GM19328 (cell line): Measurements from ENCODE around the gene ELMO1.

Experiments
- ATAC-seq: cut with Tn5 transposase; IDR thresholded peaks from one replicate; pipeline ENCODE4 v1.9.1; 2021; ENCODE audit warnings: mild to moderate bottlenecking, moderate library complexity; ENCODE audit not compliant: unreplicated experiment

ELMO1 gene

DNA sequence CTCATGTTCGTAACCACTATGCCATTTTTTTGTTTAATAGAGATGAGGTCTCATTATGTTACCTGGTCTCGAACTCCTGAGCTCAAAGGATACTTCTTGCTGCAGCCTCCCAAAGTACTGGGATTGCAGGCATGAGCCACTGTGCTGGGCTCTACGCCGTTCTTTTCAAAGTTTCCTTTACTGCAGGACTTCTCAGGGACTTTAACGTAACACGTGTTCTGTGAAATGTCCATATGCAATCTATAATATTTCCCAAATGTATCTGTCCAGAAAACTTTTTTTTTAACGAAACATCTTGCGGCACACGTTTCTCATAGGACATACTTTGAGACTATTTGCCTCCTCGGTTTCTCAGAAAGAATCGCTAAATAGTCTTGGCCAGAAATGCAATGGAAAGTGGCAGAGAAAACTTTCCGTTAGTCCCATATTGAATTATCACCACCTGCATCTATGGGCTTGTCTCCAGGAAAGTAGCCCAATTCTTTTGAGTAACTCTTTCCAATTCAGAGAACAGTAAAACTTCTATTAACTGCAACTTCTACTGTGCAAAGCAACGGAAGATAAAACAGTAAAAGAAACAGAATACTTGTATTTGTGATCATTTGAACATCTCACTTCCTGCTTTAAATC lies 96.3 kb downstream of the ELMO1 start:
- no peak for ATAC-seq

DNA sequence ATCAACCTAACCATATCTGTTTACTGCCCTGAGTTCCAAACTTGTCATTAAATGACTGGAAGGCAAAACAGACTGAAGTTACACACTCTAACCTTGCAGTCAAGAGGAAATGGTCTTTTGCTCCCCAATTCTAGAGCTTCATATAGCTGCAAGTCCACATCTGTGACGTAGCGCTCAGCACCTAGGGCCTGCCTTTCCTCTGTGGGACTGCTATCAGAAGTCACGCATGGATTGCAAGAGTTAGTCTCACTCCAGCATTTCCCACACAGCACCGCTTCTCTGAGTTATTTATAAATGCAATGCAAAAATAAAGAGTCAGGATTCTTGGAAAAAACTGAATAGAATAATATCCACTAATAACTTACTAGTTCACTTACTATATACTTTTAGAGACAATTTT lies 96.9 kb downstream of the ELMO1 start:
- ATAC-seq: no peak

DNA sequence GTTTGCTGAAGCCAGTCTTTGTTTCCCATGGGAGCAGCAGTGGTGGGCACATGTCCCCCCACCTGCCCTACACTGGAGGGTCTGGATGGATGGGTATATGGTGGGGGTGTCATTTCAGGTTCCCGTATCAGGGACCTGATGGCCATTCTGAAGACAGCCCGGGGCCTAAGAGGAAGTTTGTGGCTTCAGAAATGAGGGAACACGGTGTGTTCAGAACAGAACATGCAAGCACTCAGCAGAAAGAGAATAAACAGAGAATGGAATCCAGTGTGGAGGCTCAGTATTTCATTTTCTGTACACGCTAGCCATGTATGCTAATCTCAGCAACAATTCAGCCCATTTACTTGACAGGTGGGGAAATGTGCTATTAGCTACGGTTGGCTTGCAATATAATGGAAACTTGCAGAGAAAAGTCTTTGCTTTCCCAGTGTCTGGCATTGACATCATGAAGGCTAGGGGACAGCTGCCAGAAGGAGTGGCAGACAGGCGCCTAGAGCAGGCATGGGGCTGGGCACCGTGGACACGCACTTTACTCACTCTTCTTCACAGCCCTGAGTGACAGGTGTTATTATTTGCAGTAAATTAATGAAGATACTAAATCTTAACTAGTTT lies 98.6 kb downstream of the ELMO1 start:
- no peak for ATAC-seq

DNA sequence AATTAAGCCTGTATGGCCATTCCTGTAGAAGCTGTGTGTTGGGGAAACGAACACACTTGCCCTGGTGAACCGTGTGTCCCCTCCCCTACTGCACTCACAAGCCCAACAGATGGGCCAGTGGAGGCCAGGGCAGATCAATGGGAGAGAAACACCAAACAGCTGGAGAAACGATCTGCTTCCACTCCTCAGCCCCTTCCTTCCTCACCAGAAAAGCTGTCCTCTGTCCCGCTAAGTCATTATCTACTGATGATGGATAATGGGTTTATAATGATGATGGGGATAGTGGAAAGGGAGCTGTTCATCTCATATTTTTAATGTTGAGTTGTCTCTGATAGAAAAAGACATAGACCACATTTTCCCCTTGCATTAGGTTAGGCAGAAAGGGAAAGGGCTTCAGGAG lies 99.7 kb downstream of the ELMO1 start:
- ATAC-seq: no peak

DNA sequence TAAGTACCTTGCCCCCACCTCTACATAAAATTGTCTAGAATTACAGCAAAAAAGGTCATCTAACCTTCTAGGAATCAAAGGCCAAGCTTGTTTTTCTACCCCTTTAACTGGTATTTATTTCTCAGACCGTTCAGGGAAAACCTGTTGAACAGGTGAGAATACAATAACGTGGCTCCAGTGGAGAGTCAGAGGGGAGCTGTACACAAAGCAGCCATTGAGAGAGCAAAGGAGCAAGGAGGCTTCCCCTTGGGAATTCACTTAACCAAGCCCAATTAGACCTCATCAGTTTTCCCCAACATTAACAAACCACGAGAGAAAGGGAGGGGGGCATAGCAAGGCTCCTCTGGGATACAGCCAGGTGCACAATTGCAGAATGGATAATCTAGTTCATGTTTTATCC lies 101.9 kb downstream of the ELMO1 start:
- ATAC-seq: no peak

DNA sequence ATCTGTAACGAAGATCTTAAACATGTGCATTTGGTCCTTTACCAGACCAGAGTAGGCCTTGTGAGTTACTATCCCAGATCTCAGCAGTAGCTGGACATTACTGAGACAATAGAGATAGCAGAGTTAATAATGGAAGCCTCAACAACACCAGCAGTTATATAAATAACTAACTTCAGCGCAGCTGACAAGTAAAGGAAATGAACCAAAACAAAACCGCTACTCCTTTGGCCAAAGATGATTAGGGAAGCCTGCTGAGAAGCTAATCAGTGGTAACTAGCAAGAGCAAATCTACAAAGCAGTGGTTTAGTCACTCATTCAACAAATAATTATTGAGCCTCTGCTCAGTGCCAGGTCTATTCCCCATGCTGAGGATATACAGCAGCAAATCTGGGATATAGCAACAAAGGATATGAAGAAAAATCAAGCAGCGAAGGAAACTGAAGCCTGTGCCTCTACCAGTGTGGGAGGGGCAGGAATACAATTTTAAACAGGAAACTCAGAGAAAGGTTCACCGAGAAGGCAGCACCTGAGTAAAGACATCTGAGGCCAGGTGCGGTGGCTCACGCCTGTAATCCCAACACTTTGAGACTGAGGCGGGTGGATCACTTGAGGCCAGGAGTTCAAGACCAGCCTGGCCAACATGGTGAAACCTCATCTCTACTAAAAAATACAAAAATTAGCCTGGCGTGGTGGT lies 103.6 kb downstream of the ELMO1 start:
- no peak for ATAC-seq

DNA sequence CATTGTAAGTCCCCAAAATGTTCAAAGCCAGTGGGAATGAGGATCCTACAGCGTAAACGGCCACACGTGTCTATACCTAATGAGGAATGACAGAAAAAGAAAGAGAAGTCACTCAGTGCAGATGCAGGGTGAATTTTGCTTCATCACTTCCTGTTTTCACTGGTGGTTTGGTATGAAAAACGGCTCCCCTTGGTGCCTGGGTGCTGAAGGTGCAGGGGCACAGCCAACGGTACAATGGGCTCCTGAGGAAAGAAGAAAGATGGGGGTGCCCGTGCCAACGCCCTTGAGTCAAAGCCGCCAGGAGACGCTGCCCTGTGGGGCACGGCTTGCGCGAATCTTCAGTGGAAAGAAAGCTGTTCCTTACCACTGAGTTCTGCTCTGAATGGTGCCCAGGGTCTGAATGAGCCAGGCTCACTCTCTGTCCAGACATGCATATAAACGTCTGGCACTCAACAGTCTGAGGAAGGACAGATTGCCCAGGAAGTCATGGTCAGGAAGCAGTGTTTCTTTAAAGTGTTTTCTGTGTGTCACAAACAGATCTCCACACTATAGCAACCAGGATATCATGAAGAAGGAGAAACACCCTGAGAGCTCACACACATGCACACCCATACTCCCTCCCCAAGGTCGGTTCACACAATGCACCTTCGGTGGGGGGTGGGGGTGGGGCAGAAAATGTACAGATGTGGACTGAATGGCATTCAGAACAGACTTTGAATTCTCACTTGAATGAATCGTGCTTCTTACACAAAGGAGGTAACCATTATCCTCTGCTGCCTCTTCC lies 105.8 kb downstream of the ELMO1 start:
- peak; percentile 62 for ATAC-seq

DNA sequence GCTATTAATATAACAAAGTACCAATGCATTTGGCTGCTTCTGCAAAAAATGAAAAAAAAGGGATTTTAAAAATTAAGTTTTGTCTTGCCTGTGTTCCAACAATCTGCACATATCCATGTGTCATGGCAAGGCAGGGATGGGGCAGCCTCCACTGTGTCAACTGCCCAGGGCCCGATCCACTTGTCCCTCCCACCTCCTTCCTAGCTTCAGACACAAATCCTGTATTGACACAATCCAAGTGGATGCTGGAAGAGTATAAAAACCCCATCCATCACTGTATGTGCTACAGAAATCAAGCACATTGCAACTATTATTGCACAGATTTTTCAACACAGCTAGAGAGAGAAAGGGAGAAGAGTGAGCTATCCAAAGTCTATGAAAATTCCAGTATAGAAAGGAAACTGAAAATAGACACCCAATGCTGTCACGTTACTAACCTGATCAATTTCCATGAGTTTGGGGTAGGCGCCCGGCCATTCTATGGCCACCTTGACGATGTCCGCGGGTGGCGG lies 106.4 kb downstream of the ELMO1 start:
- ATAC-seq: no peak

DNA sequence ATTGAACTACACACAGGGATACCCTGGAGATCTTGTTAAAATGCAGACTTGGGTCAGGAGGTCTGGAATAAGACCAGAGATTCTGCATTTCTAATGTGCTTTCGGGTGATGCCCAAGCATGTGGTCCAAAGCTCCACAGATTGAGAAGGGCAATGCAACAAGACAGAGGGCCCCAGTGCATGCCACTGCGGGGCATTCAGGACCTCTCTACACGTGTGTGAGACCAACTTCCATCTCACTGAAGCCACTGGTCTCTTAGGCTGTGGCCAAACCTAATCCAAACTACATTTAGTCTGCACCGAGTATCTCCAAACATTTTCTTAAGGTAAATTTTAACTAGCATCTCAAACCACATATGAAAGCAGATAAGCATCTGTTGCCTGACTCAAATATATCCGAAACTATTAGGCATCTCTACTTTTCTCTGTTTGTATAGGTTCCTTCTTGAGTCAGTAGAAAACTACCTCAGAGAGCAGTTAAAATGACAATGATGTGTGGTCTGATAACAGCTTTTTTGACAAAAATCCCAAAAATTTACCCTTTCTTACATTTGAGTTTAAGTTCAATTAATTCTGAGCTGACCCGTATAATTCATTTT lies 107.5 kb downstream of the ELMO1 start:
- peak; percentile 18 for ATAC-seq

DNA sequence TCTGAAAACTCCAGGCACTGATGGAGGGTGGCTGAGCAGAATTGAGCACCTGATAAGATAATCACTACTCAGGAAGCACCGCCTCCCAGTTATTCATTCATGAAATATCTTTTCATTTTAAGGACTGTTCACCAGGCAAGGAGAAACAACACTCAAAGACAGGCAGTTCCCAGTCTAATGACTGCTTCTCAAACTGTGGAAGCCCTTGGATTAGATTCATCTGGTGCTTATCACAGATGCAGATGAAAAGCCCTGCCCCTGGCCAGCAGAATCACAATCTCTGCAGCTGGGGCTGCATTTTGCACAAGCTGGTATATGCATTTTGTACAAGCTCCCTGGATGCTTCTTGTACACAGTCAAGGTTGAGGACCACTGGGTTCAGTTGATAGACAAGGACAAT lies 109.7 kb downstream of the ELMO1 start:
- ATAC-seq: no peak

DNA sequence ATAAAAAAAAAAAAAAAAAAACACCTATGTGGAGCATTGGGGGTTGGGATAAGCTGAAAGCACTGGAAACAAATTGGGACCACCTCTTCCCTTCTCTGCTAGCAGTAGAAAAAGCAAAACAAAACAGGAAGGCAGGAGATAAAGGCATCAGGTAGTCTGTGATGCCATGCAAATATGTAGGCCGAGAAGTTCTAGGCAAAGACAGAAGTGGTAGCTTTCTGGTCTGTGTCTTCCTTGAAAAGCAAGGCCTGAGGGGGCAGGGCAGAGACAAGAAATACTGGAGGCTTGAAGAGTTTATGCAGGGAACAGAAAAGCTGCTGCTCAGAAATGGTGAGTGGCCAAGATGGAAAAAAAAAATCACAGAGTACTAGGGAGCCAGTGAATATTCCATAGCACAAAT lies 111.1 kb downstream of the ELMO1 start:
- ATAC-seq: no peak

DNA sequence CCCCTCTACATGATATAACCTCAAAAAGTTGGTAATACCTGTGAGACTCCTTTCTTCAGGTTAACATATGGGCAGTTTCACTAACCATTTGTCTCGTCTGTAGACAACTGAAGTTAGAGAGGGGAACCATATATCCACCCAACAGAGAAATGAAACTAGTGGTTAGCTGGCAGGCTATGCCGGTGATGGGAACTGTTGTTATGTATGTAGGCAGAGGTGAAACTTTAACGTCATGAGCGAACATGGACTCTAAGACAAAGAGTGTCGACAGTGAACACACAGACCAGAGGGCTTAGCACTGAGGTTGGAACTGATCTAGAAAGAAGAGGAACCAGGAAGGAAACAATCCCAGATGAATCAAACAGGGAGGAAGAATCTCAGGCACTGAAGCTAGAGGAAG lies 112.4 kb downstream of the ELMO1 start:
- peak; percentile 91 for ATAC-seq

DNA sequence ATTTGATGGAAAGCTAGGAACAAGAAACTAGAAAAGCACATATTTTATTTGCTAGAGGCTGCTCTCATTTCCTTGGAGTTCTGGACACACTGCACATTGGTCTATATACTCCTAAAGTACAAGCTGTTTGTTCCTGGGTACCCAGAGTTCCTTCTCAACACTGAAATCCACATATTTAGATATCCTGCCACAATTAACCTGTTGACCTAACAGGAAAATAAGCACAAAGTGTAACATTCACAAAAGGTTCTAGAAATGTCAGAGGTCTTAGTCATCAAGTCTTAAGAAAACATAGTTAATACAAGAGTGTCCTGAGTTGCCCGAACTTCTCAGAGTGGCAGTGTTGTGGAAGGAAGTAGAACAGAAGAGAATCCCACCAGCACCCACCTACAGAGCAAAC lies 115.6 kb downstream of the ELMO1 start:
- no peak for ATAC-seq

DNA sequence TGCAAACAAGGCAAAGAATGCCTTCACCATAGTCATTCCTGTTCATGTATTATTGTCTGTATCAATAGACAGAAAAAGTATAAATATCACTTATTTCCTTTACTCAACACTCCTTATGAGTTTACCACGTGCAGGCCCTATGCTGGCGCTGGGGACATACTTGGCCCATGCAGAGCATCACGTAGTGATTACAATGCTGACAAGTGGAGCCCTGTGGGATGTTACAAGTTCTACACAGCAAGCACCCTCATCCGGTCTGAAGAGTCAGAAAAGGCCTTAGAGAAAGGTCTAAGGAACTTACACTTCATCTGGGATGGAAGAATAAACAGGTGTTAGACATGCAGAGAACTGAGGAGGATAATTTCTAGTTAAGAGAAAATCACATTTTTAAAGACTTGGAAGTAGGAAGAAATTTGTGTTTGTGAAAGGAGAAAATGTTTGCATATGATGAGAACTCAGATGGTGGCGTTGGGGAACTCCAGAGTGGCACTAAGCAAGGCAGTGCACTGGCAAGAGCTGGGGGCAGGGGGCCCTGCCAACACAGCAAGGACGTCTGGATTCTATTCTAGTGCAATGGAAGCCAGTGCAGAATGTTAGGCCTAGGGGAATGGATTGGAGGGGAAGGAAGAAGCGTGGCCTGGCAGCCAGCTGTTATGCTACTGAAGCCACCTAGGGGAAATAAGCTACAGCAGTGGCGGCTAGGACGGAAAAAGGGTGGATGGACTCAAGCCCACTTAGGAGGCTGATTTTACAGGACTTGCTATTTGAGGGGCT lies 116.2 kb downstream of the ELMO1 start:
- ATAC-seq: no peak

DNA sequence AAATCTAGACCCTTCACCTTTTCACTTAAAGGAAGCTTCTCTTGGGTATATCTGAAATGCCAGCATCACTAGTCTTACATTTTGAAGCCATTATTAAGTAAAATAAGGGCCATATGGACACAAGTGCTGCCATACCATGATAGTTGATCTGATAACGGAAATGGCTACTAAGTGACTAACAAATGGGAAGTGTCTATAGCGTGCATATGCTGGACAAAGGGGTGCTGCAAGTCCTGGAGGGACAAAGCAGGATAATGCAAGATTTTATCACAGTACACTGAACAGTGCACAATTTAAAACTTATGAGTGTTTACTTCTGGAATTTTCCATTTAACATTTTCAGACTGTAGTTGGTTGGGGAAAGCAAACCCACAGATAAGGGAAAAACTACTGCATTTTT lies 117.9 kb downstream of the ELMO1 start:
- no peak for ATAC-seq

DNA sequence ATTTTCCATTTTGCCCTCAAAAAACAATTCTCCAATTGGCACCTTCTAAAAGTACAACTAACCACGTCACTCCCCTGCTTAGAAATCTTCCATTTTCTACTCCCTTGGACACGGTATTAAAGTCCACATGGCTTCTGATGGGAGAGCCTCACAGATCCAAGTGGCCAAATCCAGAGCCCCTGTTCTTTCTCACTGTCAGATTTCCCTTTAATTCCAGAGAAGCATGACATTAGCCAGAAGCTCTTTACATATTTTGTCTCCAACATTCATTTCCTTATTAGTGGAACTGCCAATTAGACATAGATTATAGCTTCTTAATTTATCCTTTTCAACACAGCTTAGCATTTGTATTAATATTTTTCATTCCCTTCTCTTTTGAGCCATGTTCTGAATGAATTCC lies 118.7 kb downstream of the ELMO1 start:
- no peak for ATAC-seq

DNA sequence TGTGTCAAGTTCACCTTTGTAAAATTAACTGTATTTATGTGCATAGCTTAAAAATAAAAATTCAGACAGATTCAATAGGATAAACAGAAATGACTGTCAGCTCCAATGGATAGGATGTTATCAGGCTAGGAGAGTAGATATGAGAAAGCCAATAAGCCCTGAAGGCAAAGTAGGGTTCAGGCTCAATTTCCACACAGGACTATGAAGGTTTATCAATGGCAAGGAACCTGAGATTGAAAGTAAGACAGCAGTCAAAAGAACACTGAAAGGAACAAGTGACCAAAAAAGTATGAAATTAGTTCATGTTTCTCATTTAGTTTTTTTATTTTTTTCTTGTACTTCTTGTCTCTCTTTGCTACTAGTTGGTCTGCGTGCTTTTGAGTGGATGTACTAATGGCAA lies 121.4 kb downstream of the ELMO1 start:
- ATAC-seq: no peak

DNA sequence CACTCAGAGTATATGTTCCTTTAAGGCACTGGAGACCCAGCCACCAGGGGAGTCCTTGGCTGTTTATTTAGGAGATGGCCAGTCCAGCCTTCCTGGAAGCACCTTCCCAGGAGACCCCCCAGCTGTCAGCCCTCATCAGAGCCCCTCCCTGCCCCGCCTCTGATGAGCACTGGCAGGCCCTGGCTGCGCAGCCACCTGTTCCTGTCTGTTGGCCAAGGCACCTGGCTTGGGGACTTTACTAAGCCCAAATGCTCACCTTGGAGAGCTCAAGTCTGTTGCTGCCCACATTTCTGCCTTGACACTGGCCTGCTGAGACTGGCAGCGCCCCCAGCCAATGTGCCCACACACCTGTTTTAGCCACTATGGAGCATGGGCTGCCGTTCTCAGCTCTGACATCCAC lies 124.7 kb downstream of the ELMO1 start:
- ATAC-seq: no peak

DNA sequence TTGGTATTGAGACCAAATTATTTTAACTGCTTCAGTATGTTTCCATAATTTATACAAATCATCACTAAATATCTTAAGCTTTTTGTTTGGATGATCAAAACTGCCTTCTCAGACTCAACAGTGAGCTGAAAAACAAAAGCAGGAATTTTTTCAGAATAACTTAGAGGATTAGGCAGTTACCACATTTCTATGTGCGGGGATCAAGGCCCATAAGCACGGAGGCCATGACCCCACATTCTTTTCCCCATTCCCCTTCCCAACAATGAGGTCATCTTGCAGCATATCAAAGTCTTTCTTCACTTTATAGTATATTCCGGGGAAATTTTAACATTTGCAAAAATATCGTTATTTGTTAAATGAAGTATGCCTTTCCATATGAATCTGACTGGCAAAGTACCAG lies 125.8 kb downstream of the ELMO1 start:
- no peak for ATAC-seq

DNA sequence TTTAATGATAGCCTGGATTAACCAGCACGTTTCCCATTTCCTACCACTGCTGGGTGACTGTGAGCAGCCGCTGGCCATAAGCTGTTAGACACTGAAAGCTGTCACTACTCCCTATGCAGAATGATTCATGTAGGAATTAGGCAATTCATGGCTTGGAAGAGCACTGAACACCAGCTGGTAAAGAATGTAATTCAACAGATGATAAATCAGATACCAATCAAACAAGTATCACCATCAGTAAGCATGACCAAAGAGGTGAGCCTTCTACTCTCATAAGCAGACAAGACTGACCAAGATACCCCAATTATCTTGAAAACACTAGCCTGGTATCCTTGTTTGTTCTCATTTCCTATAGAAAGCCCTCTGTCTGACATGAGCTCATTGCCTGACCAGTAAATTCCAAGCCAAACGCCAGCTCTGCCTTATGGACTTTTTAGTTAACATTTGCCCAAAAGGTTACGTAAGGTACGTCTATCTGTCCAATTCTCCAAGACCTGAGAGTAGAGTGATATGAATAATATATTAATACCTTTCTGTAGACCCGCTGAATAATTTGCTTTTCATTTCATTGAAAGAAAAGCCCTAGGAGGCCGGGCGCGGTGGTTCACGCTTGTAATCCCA lies 127.7 kb downstream of the ELMO1 start:
- no peak for ATAC-seq
